ENCODE measurements around the gene PRORP. TPM values are rescaled to one million over a fixed set of nuclear protein-coding genes. Genes with fewer than 3 reads are reported as not detected.

The PRORP gene
- 44.9 and 55.0 TPM in 2 replicates for total RNA-seq

DNA sequence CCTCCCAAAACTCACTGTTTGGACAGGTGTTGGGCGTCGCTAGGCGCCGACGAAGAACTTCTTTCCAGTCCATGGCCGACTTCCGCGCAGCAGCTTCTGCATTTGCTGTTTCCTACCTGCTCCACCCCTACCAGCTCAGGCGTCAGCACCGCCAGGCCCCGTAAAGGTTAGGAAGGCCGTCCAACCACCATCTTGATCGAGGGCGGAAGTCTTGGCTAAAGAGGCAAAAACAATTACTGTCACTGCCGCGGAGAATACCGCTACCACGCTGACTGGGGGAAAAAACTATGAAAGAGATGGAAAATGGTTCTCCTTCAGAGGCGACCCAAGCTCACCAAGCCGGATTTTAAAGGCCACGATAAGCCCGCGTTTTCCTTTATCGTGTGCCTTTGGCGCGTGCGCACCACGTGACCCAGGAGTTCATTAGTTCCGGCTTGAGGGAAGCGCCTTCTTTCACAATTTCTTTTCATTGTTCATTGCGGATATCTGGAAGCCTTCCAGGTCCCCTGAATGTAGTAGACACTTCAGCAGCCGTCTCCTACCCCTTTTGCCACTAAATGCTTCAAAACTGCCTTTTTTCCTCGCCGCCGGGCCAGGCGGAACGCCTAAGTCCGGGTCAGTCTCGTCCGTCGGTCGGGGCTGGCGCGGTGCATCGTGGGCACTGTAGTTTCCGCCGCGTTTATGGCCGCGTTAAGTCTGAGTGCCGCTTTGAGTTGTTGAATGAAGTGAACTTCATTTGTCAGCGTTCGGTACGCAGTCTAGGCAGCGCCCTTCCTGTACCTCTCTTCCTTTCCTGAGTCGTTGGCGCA lies at the start of gene PRORP, which contains the start of gene PPP2R3C:
PRORP (plus strand) TSS at position 666 of the 809 bp plus-strand sequence. CDS start 694 bp downstream, outside the sequence.
PPP2R3C (minus strand) TSS at position 104 of the 809 bp plus-strand sequence; CDS start at position 73, 31 bp downstream.

Other genes starting within 250 kb of the PRORP start
- gene BAZ1A, start 247.2 kb upstream of the PRORP start, total RNA-seq = 37.7 and 47.6 TPM in 2 replicates
- 43.8 and 56.2 TPM in 2 replicates for gene SRP54, start 139.6 kb upstream of the PRORP start, total RNA-seq
- 48.7 and 50.3 TPM in 2 replicates for gene FAM177A1, start 76.3 kb upstream of the PRORP start, total RNA-seq
- 5.1 and 7.9 TPM in 2 replicates for gene PPP2R3C, start 562 bp upstream of the PRORP start, total RNA-seq
- 197 and 211 TPM in 2 replicates for gene PSMA6, start 169.8 kb downstream of the PRORP start, total RNA-seq

All from airway epithelial cell (primary cell).